Spinal cord (tissue), 10 donors: Measurements from ENCODE around the gene MAD2L1BP. TPM values are rescaled to one million over a fixed set of nuclear protein-coding genes. Genes with fewer than 3 reads are reported as not detected.

ENCODE experiments used
- DNase-seq, 6 donors: peaks; one replicate each; pipeline versions ENCODE4 v3.0.0 to v3.0.0-alpha.2; 2013 to 2015; ENCODE audit warnings: low spot score in 6 of 6, low read depth in 4 of 6
- H3K27ac ChIP-seq: one replicate; pipeline ENCODE4 v1.5.1; 2013; ENCODE audit warnings: low read depth, low read length, control low read depth
- H3K27me3 ChIP-seq: one replicate; pipeline ENCODE4 v1.6.1; 2013; ENCODE audit warnings: low read length; ENCODE audit not compliant: control insufficient read depth, insufficient read depth
- H3K36me3 ChIP-seq: one replicate; pipeline ENCODE4 v1.6.1; 2013; ENCODE audit warnings: low read length; ENCODE audit not compliant: control insufficient read depth, insufficient read depth
- H3K4me1 ChIP-seq: one replicate; pipeline ENCODE4 v1.6.1; 2013; ENCODE audit warnings: low read length; ENCODE audit not compliant: control insufficient read depth, insufficient read depth
- H3K4me3 ChIP-seq: one replicate; pipeline ENCODE4 v1.5.1; 2013; ENCODE audit warnings: low read depth, low read length, control low read depth
- H3K9me3 ChIP-seq: one replicate; pipeline ENCODE4 v1.6.1; 2013; ENCODE audit warnings: low read length; ENCODE audit not compliant: control insufficient read depth, insufficient read depth
- WGBS: methylation state at CpG from one replicate; pipeline ENCODE4 v1.1.5; 2013; ENCODE audit warnings: missing lambda C conversion rate; ENCODE audit not compliant: insufficient coverage; 5-methylcytosine and 5-hydroxymethylcytosine counted together
- polyA plus RNA-seq, 2 donors: library from polyadenylated mRNA; unstranded; fragments of 120-200 nt; gene quantifications; one replicate each; pipeline ENCODE4 v1.2.1, GENCODE V29; 2013; ENCODE audit not compliant: insufficient read length in 2 of 2
- total RNA-seq, 2 donors: library from RNA; depleted of rRNA in 1 of 2; stranded (reverse); fragments of 120-200 nt in 1 of 2; fragments of >200 nt in 1 of 2; gene quantifications; one replicate each; pipeline versions ENCODE4 v1.2.3 to v1.2.4, GENCODE V29; 2013 to 2014
- donor health status: healthy.

MAD2L1BP gene
- total and polyA plus RNA-seq, 4 donors = 14.6 to 28.9 (median 26.9) TPM

- no peaks in the 10 kb centered on the region for H3K9me3 ChIP-seq
- H3K27me3 ChIP-seq = no peaks in the 10 kb centered on the region
- peaks cover 31% of the 10 kb centered on the region for H3K36me3 ChIP-seq
- WGBS = no CpG with 5 or more reads among the region's 1 CpG
- H3K27ac ChIP-seq = no peak overlapping the region
- no peaks in the 10 kb centered on the region for H3K4me1 ChIP-seq
- H3K4me3 ChIP-seq = no peak overlapping the region
- DNase-seq = no peak
Observed at GRCh38 chr6:43609402-43609801, 26.2 kb upstream of the MAD2L1BP start.

GRCh38 chr6:43610431-43610830, 25.2 kb upstream of the MAD2L1BP start:
- no peak for DNase-seq
- H3K9me3 ChIP-seq = no peaks in the 10 kb centered on the region
- no peak overlapping the region for H3K27ac ChIP-seq
- no CpG with 5 or more reads among the region's 5 CpGs for WGBS
- no peaks in the 10 kb centered on the region for H3K4me1 ChIP-seq
- no peak overlapping the region for H3K4me3 ChIP-seq
- H3K36me3 ChIP-seq = peaks cover 35% of the 10 kb centered on the region
- H3K27me3 ChIP-seq = no peaks in the 10 kb centered on the region

- Histone ChIP-seq H3K27ac (no peak overlapping the region), H3K9me3 (no peaks in the 10 kb centered on the region), H3K4me1 (no peaks in the 10 kb centered on the region), H3K27me3 (no peaks in the 10 kb centered on the region), H3K4me3 (no peak overlapping the region), H3K36me3 (peaks cover 39% of the 10 kb centered on the region)
- DNase-seq = no peak
- WGBS = 96% methylated on average over 5 of the region's 6 CpGs
Observed at GRCh38 chr6:43613721-43614395, 21.8 kb upstream of the MAD2L1BP start.

- no peak for DNase-seq
- Histone ChIP-seq H3K9me3 (no peaks in the 10 kb centered on the region), H3K27me3 (no peaks in the 10 kb centered on the region), H3K4me1 (no peaks in the 10 kb centered on the region), H3K27ac (no peak overlapping the region), H3K4me3 (no peak overlapping the region), H3K36me3 (peaks cover 42% of the 10 kb centered on the region)
- WGBS = 86% methylated on average over 1 of the region's 3 CpGs
Observed at GRCh38 chr6:43614396-43614730, 21.3 kb upstream of the MAD2L1BP start.

GRCh38 chr6:43616725-43617472, 18.7 kb upstream of the MAD2L1BP start:
- peaks cover 51% of the 10 kb centered on the region for H3K36me3 ChIP-seq
- H3K9me3 ChIP-seq = no peaks in the 10 kb centered on the region
- H3K27me3 ChIP-seq = no peaks in the 10 kb centered on the region
- no peak for DNase-seq
- H3K4me3 ChIP-seq = no peak overlapping the region
- 97% methylated on average over 3 of the region's 9 CpGs for WGBS
- no peak overlapping the region for H3K27ac ChIP-seq
- H3K4me1 ChIP-seq = no peaks in the 10 kb centered on the region

GRCh38 chr6:43621078-43621835, 14.4 kb upstream of the MAD2L1BP start:
- no peaks in the 10 kb centered on the region for H3K27me3 ChIP-seq
- H3K36me3 ChIP-seq = peaks cover 71% of the 10 kb centered on the region
- H3K4me1 ChIP-seq = no peaks in the 10 kb centered on the region
- 97% methylated on average over 10 of the region's 12 CpGs for WGBS
- no peaks in the 10 kb centered on the region for H3K9me3 ChIP-seq
- no peak overlapping the region for H3K4me3 ChIP-seq
- H3K27ac ChIP-seq = no peak overlapping the region
- no peak for DNase-seq

GRCh38 chr6:43621836-43622180, 13.8 kb upstream of the MAD2L1BP start:
- no peak for DNase-seq
- H3K36me3 ChIP-seq = peaks cover 71% of the 10 kb centered on the region
- H3K4me1 ChIP-seq = no peaks in the 10 kb centered on the region
- H3K27ac ChIP-seq = no peak overlapping the region
- H3K27me3 ChIP-seq = no peaks in the 10 kb centered on the region
- H3K9me3 ChIP-seq = no peaks in the 10 kb centered on the region
- 96% methylated on average over 5 of the region's 10 CpGs for WGBS
- H3K4me3 ChIP-seq = no peak overlapping the region

GRCh38 chr6:43622541-43622940, 13.1 kb upstream of the MAD2L1BP start:
- H3K4me3 ChIP-seq = no peak overlapping the region
- H3K27ac ChIP-seq = no peak overlapping the region
- 96% methylated on average over 10 of the region's 10 CpGs for WGBS
- peaks cover 68% of the 10 kb centered on the region for H3K36me3 ChIP-seq
- peaks cover 5% of the 10 kb centered on the region for H3K4me1 ChIP-seq
- H3K9me3 ChIP-seq = no peaks in the 10 kb centered on the region
- H3K27me3 ChIP-seq = no peaks in the 10 kb centered on the region
- no peak for DNase-seq

GRCh38 chr6:43623880-43624785, 11.5 kb upstream of the MAD2L1BP start:
- 88% methylated on average over 11 of the region's 12 CpGs for WGBS
- no peak overlapping the region for H3K4me3 ChIP-seq

More at GRCh38 chr6:43623880-43624785, 11.5 kb upstream of the MAD2L1BP start:
- peaks cover 15% of the 10 kb centered on the region for H3K4me1 ChIP-seq
- peaks cover 59% of the 10 kb centered on the region for H3K36me3 ChIP-seq
- no peaks in the 10 kb centered on the region for H3K9me3 ChIP-seq
- H3K27me3 ChIP-seq = no peaks in the 10 kb centered on the region
- no peak for DNase-seq
- H3K27ac ChIP-seq = no peak overlapping the region
